Upper lobe of left lung (tissue), 6 donors: ENCODE measurements around the gene RNU6-9. TPM values are rescaled to one million over a fixed set of nuclear protein-coding genes. Genes with fewer than 3 reads are reported as not detected.

Experiments
- ATAC-seq, 2 donors: fragments of 200-7000 bp; cut with Tn5 transposase; one replicate each; pipeline ENCODE4 v1.9.1; 2022; ENCODE audit warnings: mild to moderate bottlenecking in 2 of 2, moderate library complexity in 2 of 2; ENCODE audit not compliant: low FRiP score in 2 of 2
- DNase-seq, 2 donors: peaks; one replicate each; pipeline ENCODE4 v3.0.0-alpha.2; 2019 to 2020
- H3K27ac ChIP-seq, 4 donors: fragments of 200-600 bp; sonication (generic); one replicate each; pipeline ENCODE4 v1.5.1; 2016 to 2019
- H3K27me3 ChIP-seq, 4 donors: fragments of 200-600 bp; sonication (generic); one replicate each; pipeline ENCODE4 v1.5.1; 2017 to 2019
- H3K36me3 ChIP-seq, 4 donors: fragments of 200-600 bp; sonication (generic); one replicate each; pipeline ENCODE4 v1.5.1; 2016 to 2019
- H3K4me1 ChIP-seq, 4 donors: fragments of 200-600 bp; sonication (generic); one replicate each; pipeline ENCODE4 v1.5.1; 2018 to 2019
- H3K4me3 ChIP-seq, 4 donors: fragments of 200-600 bp; sonication (generic); one replicate each; pipeline ENCODE4 v1.5.1; 2017 to 2019; ENCODE audit warnings: mild to moderate bottlenecking in 2 of 4, moderate library complexity in 1 of 4
- H3K9me3 ChIP-seq, 4 donors: fragments of 200-600 bp; sonication (generic); one replicate each; pipeline ENCODE4 v1.5.1; 2018 to 2019
- CTCF ChIP-seq, 6 experiments: fragments of 450-650 bp in 4 of 6; fragments of 200-600 bp in 2 of 6; sonication (generic) in 2 of 6; IDR thresholded peaks; one replicate each; pipeline ENCODE4 v1.5.1; 2016 to 2019; ENCODE audit warnings: antibody characterized with exemption in 6 of 6
- EP300 ChIP-seq, 4 donors: sonication (generic); formaldehyde crosslinking; IDR thresholded peaks; one replicate each; pipeline ENCODE4 v1.5.1; 2017; ENCODE audit warnings: antibody characterized with exemption in 4 of 4, control low read depth in 2 of 4
- POLR2A ChIP-seq, 4 donors: fragments of 450-650 bp; IDR thresholded peaks; one replicate each; pipeline ENCODE4 v1.5.1; 2016 to 2017; ENCODE audit warnings: antibody characterized with exemption in 4 of 4, mild to moderate bottlenecking in 2 of 4
- POLR2AphosphoS5 ChIP-seq, 2 donors: sonication (generic); formaldehyde crosslinking; IDR thresholded peaks; one replicate each; pipeline ENCODE4 v1.5.1; 2017; ENCODE audit warnings: antibody characterized with exemption in 2 of 2
- WGBS, 2 donors: methylation state at CpG; one replicate each; pipeline ENCODE4 v1.1.5; 2017 to 2018; 5-methylcytosine and 5-hydroxymethylcytosine counted together
- total RNA-seq, 6 donors: library from RNA; depleted of rRNA in 4 of 6; stranded (reverse); fragments of >200 nt in 4 of 6; gene quantifications; one replicate each; pipeline versions ENCODE4 v1.1.0 to v1.2.1, GENCODE V29; 2016 to 2021
- donor health status: DM: no; HTN: no; CAD: no; lungs with moderate emphysema.
- donor health status: DM: no; HTN: yes; CAD: no; lungs with severe emphysema.

Gene RNU6-9
- total RNA-seq, 6 donors from 2014 or later, result not detected

- 86 to 91% methylated on average over 16 of the region's 16 CpGs for WGBS, 2 donors
- Histone ChIP-seq H3K27me3 (no peaks in the 10 kb centered on the region), H3K27ac (no peak overlapping the region), H3K4me3 (no peak overlapping the region), H3K36me3 (peaks cover 0 to 7% (median 0%) of the 10 kb centered on the region in 4 donors), H3K4me1 (peaks cover 60 to 71% (median 65%) of the 10 kb centered on the region in 4 donors), H3K9me3 (no peaks in the 10 kb centered on the region)
- TF ChIP-seq POLR2AphosphoS5 (IDR thresholded peaks at IDR 0.05), result no peak
- no peak for ATAC-seq
- no peak for DNase-seq
Measured at GRCh38 chr19:937259-937694, 44.0 kb downstream of the RNU6-9 start.

GRCh38 chr19:938233-938923, 45.1 kb downstream of the RNU6-9 start:
- H3K9me3 ChIP-seq, result no peaks in the 10 kb centered on the region
- TF ChIP-seq POLR2AphosphoS5 (IDR thresholded peaks at IDR 0.05), result no peak
- no peak for TF ChIP-seq POLR2A (IDR thresholded peaks at IDR 0.05)
- TF ChIP-seq CTCF (IDR thresholded peaks at IDR 0.05), result no peak
- TF ChIP-seq EP300 (IDR thresholded peaks at IDR 0.05), result no peak
- peaks cover 51 to 61% (median 55%) of the 10 kb centered on the region in 4 donors for H3K4me1 ChIP-seq
- 89 to 90% methylated on average over 22 to 23 of the region's 23 CpGs for WGBS, 2 donors
- H3K4me3 ChIP-seq, result no peak overlapping the region
- no peak for ATAC-seq
- no peak overlapping the region for H3K27ac ChIP-seq
- peak in 1 of 2 donors; percentile 59 for DNase-seq
- H3K27me3 ChIP-seq, result no peaks in the 10 kb centered on the region
- peaks cover 0 to 7% (median 0%) of the 10 kb centered on the region in 4 donors for H3K36me3 ChIP-seq

- Histone ChIP-seq H3K27me3 (no peaks in the 10 kb centered on the region), H3K4me3 (no peak overlapping the region), H3K36me3 (peaks cover 0 to 7% (median 0%) of the 10 kb centered on the region in 4 donors), H3K4me1 (peaks cover 40 to 50% (median 44%) of the 10 kb centered on the region in 4 donors), H3K9me3 (no peaks in the 10 kb centered on the region), H3K27ac (peak overlapping the region in 1 of 4 donors; percentile 89)
- no peak for TF ChIP-seq EP300 (IDR thresholded peaks at IDR 0.05)
- no peak for TF ChIP-seq CTCF (IDR thresholded peaks at IDR 0.05)
- DNase-seq (no peak), ATAC-seq (no peak)
- 84 to 90% methylated on average over 22 of the region's 22 CpGs for whole genome bisulfite sequencing, 2 donors
Measured at GRCh38 chr19:939439-939838, 46.2 kb downstream of the RNU6-9 start.

- Histone ChIP-seq H3K27me3 (no peaks in the 10 kb centered on the region), H3K4me1 (peaks cover 35 to 45% (median 39%) of the 10 kb centered on the region in 4 donors), H3K4me3 (peak overlapping the region in 1 of 4 donors; percentile 44), H3K36me3 (peaks cover 0 to 7% (median 0%) of the 10 kb centered on the region in 4 donors), H3K9me3 (no peaks in the 10 kb centered on the region), H3K27ac (peak overlapping the region; percentile 82 to 89 (median 84))
- WGBS, 2 donors, result 89 to 93% methylated on average over 3 to 7 of the region's 7 CpGs
- TF ChIP-seq EP300 (IDR thresholded peaks at IDR 0.05), result no peak
- TF ChIP-seq POLR2A (IDR thresholded peaks at IDR 0.05), result no peak
- no peak for TF ChIP-seq CTCF (IDR thresholded peaks at IDR 0.05)
- ATAC-seq (no peak), DNase-seq (no peak)
Measured at GRCh38 chr19:939922-940321, 46.6 kb downstream of the RNU6-9 start.

GRCh38 chr19:940591-941291, 47.5 kb downstream of the RNU6-9 start:
- no peaks in the 10 kb centered on the region for H3K27me3 ChIP-seq
- peak overlapping the region; percentile 19 to 49 (median 41) for H3K4me3 ChIP-seq
- ATAC-seq (peak; percentile 75 to 77), DNase-seq (peak; percentile 87 to 95)
- H3K36me3 ChIP-seq, result peaks cover 0 to 7% (median 0%) of the 10 kb centered on the region in 4 donors
- H3K4me1 ChIP-seq, result peaks cover 27 to 38% (median 31%) of the 10 kb centered on the region in 4 donors
- H3K27ac ChIP-seq, result peak overlapping the region; percentile 82 to 89 (median 84)
- TF ChIP-seq POLR2AphosphoS5 (IDR thresholded peaks at IDR 0.05) (peak; percentile 60 to 72), EP300 (IDR thresholded peaks at IDR 0.05) (peak in 1 of 4 donors; percentile 10), CTCF (IDR thresholded peaks at IDR 0.05) (peak in 3 of 6 experiments; percentile 11 to 24 (median 22)), POLR2A (IDR thresholded peaks at IDR 0.05) (peak in 1 of 4 donors; percentile 13)
- 2 to 13% methylated on average over 14 to 24 of the region's 64 CpGs for whole genome bisulfite sequencing, 2 donors
- H3K9me3 ChIP-seq, result no peaks in the 10 kb centered on the region
